Right ventricle myocardium inferior (tissue), 1 donor: Measurements from ENCODE around the gene SLC17A8. TPM values are rescaled to one million over a fixed set of nuclear protein-coding genes. Genes with fewer than 3 reads are reported as not detected.
"Not testable (repeated sequence)": the region's sequence is repeated elsewhere in the genome, so short reads cannot be mapped to it uniquely, and the experiment has no call there.

Experiments
- ATAC-seq: fragments of 200-7000 bp; cut with Tn5 transposase; one replicate; pipeline ENCODE4 v1.9.1; 2020; ENCODE audit warnings: mild to moderate bottlenecking, moderate library complexity
- DNase-seq: peaks from one replicate; pipeline ENCODE4 v3.0.0; 2021; ENCODE audit errors: missing footprints
- intact Hi-C: fragments of 100-400 bp; cut with DNase I; formaldehyde crosslinking; loops from one replicate; pipeline ENCODE4 v1.11.0; 2022
- long read RNA-seq: library from polyadenylated mRNA; unstranded; transcript quantifications from one replicate; pipeline ENCODE4 v2.0.0, GENCODE V29; 2021
- total RNA-seq: library from RNA; stranded (reverse); fragmentation: NEBNext Ultra II Directional; extraction: Animal tissue kit (Norgen Biotek cat#: 25700); gene quantifications from one replicate; pipeline ENCODE4 v1.2.1, GENCODE V29; 2021
- donor health status: DM: no; HTN: yes; CAD: no; lungs with severe emphysema.

The SLC17A8 gene
- not detected for total RNA-seq
- long read RNA-seq = 0 reads

DNA sequence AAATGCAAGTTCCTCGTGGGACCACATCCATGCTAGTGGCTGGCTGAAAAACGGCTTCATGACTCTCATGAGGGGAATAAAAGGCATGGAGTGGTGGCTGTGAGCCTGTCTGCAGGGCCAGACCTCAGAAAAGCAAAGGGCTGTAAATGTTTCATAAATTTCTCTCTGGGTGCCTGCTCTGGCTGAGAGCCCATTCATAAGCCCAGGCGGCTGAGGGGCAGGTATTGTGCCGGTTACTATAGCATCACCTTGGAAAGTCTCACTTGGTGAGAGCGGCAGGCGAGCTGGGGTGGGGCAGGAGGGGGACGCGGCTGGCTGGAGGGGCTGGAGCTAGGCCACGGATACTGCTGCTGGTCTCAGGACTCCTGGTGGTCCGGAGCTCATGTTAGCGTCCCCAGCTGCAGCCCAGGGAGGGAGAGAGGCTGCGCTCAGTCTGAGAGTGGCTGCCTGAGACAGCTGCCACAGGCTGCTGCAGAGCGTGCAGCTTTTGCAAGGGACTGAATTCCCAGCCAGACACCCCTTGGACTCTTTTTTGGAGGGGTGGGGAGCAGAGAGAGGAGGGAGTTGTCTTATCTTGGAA, at the start of gene SLC17A8:
SLC17A8 (plus strand) TSS at position 431 of the 580 bp plus-strand sequence. CDS start 318 bp downstream, outside the sequence.
- intact Hi-C loops = no loop called here
- no peak for ATAC-seq
- DNase-seq = peak; percentile 56

DNA sequence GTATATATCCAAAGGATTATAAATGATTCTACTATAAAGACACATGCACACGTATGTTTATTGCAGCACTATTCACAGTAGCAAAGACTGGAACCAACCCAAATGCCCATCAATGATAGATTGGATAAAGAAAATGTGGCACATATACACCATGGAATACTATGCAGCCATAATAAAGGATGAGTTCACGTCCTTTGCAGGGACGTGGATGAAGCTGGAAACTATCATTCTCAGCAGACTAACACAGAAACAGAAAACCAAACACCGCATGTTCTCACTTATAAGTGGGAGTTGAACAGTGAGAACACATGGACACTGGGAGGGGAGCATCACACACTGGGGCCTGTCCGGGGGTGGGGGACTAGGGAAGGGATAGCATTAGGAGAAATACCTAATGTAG, 48.7 kb upstream of the SLC17A8 start:
- ATAC-seq, intact Hi-C loops, DNase-seq: not testable (repeated sequence)

DNA sequence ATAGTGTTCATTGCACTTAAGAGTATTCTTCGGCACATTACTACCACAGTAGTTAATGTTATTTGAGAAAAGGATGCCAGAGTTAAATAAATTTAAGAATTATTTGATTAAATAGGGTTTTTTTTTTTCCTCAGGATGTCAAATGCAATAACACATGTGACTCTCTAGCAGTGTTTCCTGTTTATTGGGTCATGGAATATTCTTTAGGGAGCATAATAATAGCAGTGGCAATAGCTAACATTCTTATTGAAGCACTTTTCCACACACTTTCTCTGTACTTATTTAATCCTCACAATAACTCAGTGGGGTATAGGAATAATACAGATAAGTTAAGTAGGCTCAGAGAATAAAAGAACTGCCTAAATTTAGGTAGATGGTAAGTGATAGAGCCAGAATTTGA, 45.6 kb upstream of the SLC17A8 start:
- intact Hi-C loops = no loop called here
- ATAC-seq (no peak), DNase-seq (no peak)

GRCh38 chr12:100317371-100317770, 39.5 kb upstream of the SLC17A8 start:
- intact Hi-C loops = no loop called here
- DNase-seq (no peak), ATAC-seq (no peak)

DNA sequence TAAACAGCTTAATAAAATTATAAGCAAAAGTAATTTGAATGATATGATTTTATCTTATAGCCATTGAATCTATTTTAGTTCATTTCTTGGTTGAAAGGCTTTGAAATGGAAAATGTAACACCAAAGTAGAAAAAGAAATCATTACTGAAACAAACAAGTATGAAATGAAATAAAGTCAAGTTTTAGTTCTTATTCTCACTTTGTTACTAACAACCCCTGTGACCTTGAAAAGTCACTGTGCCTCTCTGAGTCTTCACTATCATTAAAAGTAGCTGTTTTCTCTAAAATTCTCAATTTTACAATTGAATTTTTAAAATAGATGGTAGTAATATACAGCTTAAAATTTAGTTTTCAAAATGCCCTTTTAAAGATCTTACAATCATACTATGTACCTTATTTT, 32.4 kb upstream of the SLC17A8 start:
- ATAC-seq = no peak
- intact Hi-C loops = no loop called here
- DNase-seq = no peak

DNA sequence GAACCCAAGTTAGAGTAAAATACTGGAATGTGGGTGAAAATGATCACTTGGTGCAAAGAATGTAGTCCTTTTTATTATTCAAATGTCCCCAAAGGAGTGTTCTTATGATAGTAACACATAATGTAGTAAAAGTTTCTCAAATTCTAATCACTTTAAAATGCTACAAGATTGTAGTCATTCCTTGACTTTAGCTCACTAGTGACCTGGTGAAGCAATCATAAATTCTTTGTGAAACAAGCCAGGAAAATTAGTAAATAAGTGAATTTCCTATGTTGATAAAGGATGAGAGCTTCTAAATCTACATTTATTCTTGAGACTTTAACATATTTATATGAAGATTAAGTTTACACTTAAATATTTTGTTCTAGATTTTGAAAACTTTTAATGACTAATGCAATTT, 30.7 kb upstream of the SLC17A8 start:
- ATAC-seq (no peak), DNase-seq (no peak)
- intact Hi-C loops = no loop called here

DNA sequence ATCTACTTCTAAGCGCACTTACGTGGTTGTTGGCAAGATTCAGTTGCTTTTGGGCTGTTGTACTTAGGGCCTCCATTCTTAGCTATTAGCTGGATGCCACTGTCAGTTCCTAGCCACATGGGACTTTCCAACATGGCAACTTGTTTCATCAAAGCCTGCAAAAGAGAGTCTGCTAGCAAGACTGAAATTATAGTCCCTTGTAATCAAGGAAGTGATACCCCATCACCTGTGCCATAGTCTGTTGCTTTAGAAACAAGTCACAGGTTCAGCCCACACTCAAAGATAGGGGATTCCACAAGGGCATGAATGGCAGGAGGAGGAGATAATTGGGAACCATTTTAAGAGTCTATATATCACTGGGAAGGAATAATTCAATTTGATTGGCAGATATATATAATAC, 27.1 kb upstream of the SLC17A8 start:
- intact Hi-C loops = no loop called here
- no peak for DNase-seq
- ATAC-seq = no peak

GRCh38 chr12:100331871-100332270, 25.0 kb upstream of the SLC17A8 start:
- ATAC-seq (no peak), DNase-seq (no peak)
- intact Hi-C loops = no loop called here

DNA sequence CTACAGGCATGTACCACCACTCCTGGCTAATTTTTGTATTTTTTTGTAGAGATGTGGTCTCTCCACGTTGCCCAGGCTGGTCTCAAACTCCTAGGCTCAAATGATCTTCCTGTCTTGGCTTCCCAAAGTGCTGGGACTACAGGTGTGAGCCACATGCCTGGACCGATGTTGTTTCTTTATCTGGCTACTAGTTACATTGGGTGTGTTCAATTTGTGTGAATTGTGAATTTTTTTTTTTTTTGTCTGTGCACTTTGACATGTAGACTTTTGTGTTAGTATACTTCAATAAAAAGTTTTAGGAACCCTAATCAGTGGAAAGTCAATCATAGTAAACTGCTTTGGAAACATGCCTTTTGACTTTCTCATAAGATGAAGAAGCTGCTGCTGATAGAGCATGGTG, 24.0 kb upstream of the SLC17A8 start:
- intact Hi-C loops = no loop called here
- ATAC-seq (no peak), DNase-seq (no peak)

- intact Hi-C loops = no loop called here
- no peak for ATAC-seq
Observed at GRCh38 chr12:100337299-100337698, 19.6 kb upstream of the SLC17A8 start.

DNA sequence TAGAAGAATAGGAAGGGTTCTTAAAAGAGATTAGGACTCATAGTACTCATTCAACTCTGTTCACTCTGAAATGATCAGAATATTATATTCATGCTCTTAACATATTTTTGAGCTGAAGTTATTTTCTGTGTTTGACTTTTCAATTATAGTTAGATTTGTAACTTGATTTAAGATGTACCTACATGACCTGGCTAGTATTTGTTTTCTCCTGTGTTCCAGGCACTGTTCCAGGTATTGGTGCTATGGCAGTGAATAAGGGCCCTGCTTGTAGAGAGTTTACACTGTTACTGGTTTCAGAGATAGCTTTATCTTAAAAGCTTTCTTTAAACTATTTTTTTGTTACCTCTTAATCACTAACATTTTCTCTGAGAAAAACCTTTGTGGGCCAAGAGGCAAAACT, 19.1 kb upstream of the SLC17A8 start:
- DNase-seq = no peak
- ATAC-seq = no peak
- intact Hi-C loops = no loop called here

More at GRCh38 chr12:100337299-100337698, 19.6 kb upstream of the SLC17A8 start:
- no peak for DNase-seq

GRCh38 chr12:100339071-100339470, 17.8 kb upstream of the SLC17A8 start:
- DNase-seq (no peak), ATAC-seq (no peak)
- intact Hi-C loops = no loop called here

- DNase-seq, ATAC-seq, intact Hi-C loops: not testable (repeated sequence)
Observed at GRCh38 chr12:100342897-100343296, 14.0 kb upstream of the SLC17A8 start.

- ATAC-seq, DNase-seq, intact Hi-C loops: not testable (repeated sequence)
Observed at GRCh38 chr12:100344351-100344750, 12.5 kb upstream of the SLC17A8 start.

DNA sequence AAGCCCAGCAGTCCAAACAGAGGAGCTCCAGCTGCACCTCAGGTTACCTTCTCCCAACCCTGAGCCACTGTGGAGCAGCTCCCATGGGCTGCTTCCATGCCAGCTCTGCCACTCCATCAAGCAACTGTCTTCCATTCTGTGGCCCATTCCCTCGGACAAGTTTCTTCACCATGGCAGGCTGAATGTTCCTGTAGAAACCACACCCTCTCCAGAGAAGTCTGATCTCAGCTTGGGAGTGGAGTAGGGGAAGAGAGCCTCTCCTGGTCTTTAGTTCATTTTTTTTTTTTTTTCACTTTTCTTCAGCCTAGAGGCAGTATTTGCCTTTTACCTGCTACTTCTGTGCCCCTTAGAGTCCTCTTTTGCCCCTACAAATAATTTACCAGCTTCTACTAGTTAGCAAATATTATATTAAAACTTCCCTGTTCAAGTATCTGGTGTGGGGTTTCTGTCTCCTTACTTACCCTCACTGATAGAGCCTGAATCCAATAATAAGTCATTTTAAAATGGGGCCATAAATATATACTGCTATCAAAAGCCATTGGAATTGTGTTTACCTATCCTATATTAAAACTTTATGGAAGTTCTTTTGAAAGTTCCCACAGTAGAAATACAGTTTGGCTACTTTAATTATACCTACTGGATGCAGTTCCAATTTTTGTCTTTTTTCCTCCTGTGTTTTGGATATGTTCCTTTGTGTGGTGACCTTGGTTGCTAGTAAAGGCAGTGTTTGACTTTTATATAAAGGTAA, 11.7 kb upstream of the SLC17A8 start:
- DNase-seq (no peak), ATAC-seq (no peak)
- intact Hi-C loops = no loop called here

GRCh38 chr12:100346660-100347059, 10.2 kb upstream of the SLC17A8 start:
- intact Hi-C loops = no loop called here

GRCh38 chr12:100348657-100349454, 8.0 kb upstream of the SLC17A8 start:
- ATAC-seq = no peak
- intact Hi-C loops = loop anchor here (2.0 kb wide), 2 partner anchors 56 to 206 kb away; no protein-coding TSS in a partner anchor

More at GRCh38 chr12:100346660-100347059, 10.2 kb upstream of the SLC17A8 start:
- no peak for ATAC-seq
- no peak for DNase-seq

DNA sequence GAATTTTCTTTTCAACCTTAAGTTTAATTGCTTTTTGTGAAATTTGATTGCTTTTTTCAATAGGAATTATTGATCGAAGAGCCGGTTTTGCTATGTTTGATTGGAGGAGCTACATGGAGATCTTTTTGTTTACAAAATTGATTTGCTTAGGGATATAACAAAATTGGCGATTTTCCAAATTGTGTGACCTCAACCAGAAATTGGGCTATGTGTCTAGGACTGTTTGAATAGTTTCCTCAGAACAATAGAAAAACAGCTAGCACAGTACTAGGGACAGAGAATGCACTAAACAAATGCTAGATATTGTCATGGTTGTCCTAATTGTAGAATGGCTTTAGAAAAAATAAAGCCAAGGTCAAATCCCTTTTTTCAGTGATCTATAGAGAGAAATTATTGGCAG, 2.4 kb downstream of the SLC17A8 start:
- ATAC-seq (no peak), DNase-seq (no peak)
- intact Hi-C loops = no loop called here

More at GRCh38 chr12:100348657-100349454, 8.0 kb upstream of the SLC17A8 start:
- DNase-seq = no peak

DNA sequence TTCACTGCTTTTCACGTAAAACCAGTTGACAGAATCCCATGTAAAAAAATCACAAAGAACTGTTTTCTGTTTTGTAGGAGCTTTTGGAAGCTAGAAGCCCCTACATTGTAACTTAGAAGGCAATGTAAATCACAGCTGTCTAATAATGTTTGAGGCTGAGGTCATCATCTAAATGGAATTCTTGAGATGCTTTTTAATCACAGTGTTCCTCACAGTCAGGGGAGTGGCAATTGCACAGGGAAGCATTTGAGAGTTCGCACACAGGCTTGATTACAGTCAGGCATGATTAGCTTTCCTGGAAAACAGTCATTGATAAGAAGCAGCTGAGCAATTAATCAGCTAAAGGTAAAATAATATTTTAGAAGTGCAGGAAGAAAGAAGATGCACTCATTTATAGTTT, 2.9 kb downstream of the SLC17A8 start:
- intact Hi-C loops = no loop called here
- no peak for ATAC-seq

GRCh38 chr12:100360450-100360849, 3.6 kb downstream of the SLC17A8 start:
- no peak for DNase-seq
- no peak for ATAC-seq
- intact Hi-C loops = no loop called here

More for the DNA sequence above, 2.9 kb downstream of the SLC17A8 start:
- no peak for DNase-seq
